Measurements from ENCODE around the gene HBA2.
"Not testable (repeated sequence)": the region's sequence is repeated elsewhere in the genome, so short reads cannot be mapped to it uniquely, and the experiment has no call there.

The HBA2 gene

GRCh38 chr16:154217-155030 is 18.3 kb upstream of the HBA2 start:
- FAIRE-seq (no peak), DNase-seq (ENCODE audit: insufficient read length, low spot score) (no peak)

- DNase-seq (ENCODE audit: insufficient read length, low spot score), result no peak
- FAIRE-seq, result no peak
These were observed 17.7 kb upstream of the HBA2 start for GRCh38 chr16:155031-155398.

- no peak for DNase-seq (ENCODE audit: insufficient read length, low spot score)
- FAIRE-seq, result no peak
These were observed 13.4 kb upstream of the HBA2 start for GRCh38 chr16:159136-159849.

GRCh38 chr16:160242-160641 is 12.4 kb upstream of the HBA2 start:
- DNase-seq (ENCODE audit: insufficient read length, low spot score); FAIRE-seq: not testable (repeated sequence)

- DNase-seq (ENCODE audit: insufficient read length, low spot score) (no peak), FAIRE-seq (no peak)
These were observed 11.9 kb upstream of the HBA2 start for GRCh38 chr16:160691-161190.

GRCh38 chr16:162271-162991 is 10.2 kb upstream of the HBA2 start:
- DNase-seq (ENCODE audit: insufficient read length, low spot score), result no peak
- no peak for FAIRE-seq

- not testable (repeated sequence) for DNase-seq (ENCODE audit: insufficient read length, low spot score)
These were observed 9.5 kb upstream of the HBA2 start for GRCh38 chr16:163139-163538.

GRCh38 chr16:163696-164095 is 9.0 kb upstream of the HBA2 start:
- FAIRE-seq; DNase-seq (ENCODE audit: insufficient read length, low spot score): not testable (repeated sequence)

More at GRCh38 chr16:163139-163538, 9.5 kb upstream of the HBA2 start:
- FAIRE-seq, result not testable (repeated sequence)

GRCh38 chr16:164134-164823 is 8.4 kb upstream of the HBA2 start:
- DNase-seq (ENCODE audit: insufficient read length, low spot score); FAIRE-seq: not testable (repeated sequence)

- FAIRE-seq (no peak), DNase-seq (ENCODE audit: insufficient read length, low spot score) (no peak)
These were observed 7.7 kb upstream of the HBA2 start for GRCh38 chr16:164827-165538.

GRCh38 chr16:165539-166374 is 6.9 kb upstream of the HBA2 start, which contains the start of gene HBM:
Gene HBM (plus strand): TSS chr16:165978. CDS start chr16:165998, 20 bp downstream.
- DNase-seq (ENCODE audit: insufficient read length, low spot score) (no peak), FAIRE-seq (no peak)

GRCh38 chr16:166375-167121 is 6.1 kb upstream of the HBA2 start:
- FAIRE-seq (no peak), DNase-seq (ENCODE audit: insufficient read length, low spot score) (no peak)

- FAIRE-seq (no peak), DNase-seq (ENCODE audit: insufficient read length, low spot score) (no peak)
These were observed 5.5 kb upstream of the HBA2 start for GRCh38 chr16:167122-167690.

- no peak for FAIRE-seq
- DNase-seq (ENCODE audit: insufficient read length, low spot score), result no peak
These were observed 4.3 kb upstream of the HBA2 start for GRCh38 chr16:168424-168823.

GRCh38 chr16:169014-169413 is 3.7 kb upstream of the HBA2 start:
- DNase-seq (ENCODE audit: insufficient read length, low spot score) (no peak), FAIRE-seq (no peak)

- DNase-seq (ENCODE audit: insufficient read length, low spot score); FAIRE-seq: not testable (repeated sequence)
These were observed 2.6 kb upstream of the HBA2 start for GRCh38 chr16:170088-170507.

GRCh38 chr16:170788-171187 is 1.9 kb upstream of the HBA2 start:
- no peak for FAIRE-seq

More at GRCh38 chr16:170788-171187, 1.9 kb upstream of the HBA2 start:
- no peak for DNase-seq (ENCODE audit: insufficient read length, low spot score)
